Measurements from ENCODE around the gene C2orf92.
"Not testable (repeated sequence)": the region's sequence is repeated elsewhere in the genome, so short reads cannot be mapped to it uniquely, and the experiment has no call there.

C2orf92 gene

DNA sequence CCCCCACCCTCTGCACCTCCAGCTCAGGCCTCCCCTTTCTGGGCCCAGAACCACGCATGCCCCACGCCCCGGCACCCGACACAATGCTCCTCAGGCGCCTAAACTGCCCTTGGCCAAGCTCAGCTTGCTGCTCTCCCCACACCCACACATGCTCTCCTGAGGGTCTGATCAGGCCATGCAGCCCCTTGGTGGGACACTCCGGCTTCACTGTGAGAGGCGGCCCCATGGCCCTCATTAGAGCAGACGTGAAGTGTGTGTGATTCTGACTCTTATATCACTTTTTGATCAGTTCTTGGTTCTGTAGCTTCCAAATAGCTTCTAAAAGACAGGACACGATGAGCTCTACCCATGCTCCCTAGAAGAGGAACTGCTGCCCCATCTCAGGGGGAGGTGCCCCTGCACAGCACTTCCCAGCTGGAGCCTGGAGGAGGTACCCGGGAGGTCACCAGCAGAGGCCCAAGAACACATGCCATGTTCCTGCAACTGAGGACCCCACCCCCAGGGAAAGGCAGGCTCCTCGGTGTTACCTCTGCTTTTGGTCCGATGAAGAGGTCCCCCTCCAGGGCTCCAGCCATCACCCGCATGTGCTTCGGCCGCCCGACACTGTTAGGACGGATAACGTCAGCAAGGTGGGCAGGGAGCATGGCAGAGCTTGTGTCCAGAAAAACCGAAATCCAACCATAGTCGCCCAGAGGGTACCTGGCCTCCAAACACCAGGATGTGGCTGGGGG, 9.3 kb upstream of the C2orf92 start:
- DNase-seq, result no peak

DNA sequence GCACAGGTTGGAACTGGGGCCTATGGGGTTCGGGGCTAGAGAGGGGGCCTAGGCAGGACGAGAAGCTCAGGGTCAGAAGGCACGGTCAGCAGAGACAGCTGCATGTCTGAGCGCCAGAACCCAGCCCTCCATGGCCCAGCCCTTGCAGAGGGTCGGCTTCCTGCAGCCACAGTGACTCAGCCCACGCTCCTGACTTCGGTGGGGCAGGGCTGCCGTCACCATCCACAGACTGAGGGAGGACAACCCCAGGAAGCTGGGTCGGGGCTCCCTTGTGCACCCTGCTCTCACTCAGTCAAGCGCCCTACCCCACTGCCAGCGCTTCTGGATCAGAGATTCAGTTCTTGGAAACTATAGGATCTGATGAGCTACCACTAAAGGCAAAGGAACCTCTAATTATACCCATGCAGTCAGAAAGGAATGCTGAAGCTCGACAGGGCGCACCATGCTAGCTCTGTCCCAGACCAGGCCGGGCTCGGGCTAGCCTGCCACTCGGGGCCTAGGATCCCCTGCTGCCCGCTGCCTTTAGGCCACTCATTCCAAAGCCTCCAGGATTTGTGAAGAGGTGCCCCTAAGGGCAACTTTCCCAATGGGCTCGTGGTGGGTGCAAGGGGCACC, 8.6 kb upstream of the C2orf92 start:
- no peak for DNase-seq

DNA sequence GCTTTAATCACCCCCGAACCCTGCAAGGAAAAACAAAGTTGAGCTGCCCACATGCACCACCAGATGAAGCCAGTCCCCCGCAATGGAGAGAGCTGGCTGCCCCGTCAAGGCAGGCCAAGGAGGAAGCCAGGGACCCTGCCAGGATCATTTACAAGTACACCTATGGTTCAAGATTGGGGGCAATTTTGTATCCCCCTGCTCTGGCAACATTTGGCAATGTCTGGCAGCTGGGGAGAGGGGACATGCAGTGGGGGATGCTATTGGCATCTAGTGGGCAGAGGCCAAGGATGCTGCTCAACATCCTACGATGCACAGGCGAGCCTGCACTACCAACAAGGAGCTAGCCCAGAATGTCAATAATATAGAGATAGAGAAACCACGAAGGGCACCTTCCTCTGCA, 7.6 kb upstream of the C2orf92 start:
- DNase-seq, result no peak

DNA sequence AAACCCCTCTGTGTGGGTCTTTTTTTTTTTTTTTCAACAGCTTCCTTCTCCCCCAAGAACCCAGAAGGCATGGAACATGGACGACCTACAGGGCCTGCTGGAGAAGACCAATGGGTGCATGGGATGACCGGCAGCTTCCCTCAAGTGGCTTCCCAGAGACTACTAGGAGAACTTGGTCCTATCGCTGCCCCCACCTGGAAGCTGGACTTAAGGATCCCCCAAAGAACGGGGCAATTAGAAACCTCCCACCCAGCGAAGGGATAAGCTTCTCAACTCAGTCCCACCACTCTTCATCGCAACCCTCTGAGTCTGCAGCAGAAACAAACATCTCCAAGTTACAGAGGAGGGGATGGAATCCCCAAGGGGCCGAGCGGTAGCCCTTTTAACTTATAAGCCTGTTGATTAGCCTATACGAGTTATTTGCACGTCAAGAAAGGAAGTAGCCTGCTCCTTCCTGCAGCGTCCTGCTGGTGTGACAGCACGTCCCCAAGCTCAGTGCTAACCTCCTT, 7.1 kb upstream of the C2orf92 start:
- no peak for DNase-seq

DNA sequence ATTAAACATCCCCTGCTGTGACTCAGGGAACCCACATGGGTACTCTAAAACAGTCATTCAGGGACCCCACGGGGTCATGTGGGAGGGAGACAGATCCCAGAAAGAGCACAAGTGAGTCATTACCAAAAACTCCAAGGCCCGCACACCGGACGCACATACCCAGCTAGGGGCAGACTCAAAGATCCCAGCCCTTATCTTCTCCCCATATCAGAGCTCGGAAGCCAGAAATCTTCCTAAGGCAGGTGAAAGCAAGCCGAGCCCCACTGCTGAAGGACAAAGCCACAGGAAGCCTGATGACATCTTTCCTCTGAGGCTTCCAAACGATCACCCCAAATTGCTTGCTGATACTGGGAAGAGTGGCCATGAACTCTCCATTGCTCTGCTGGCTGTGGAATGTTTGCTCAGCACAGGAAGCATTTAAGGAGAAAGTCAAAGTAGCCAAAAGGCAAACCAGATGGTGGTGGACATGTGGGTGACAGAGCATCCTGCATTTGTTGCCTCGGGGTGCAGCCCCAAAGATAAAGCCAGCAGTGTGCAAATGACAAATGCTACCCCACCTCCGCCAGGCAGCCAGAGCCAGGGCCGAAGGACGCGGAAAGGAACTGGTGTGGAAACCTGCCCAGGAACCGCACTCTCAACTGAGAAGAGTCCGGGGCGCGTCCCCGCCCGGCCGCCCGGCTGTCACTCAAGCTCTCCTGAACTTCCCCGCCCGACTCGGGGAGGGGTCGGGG, 6.5 kb upstream of the C2orf92 start:
- DNase-seq, result peak; percentile 69 to 75

DNA sequence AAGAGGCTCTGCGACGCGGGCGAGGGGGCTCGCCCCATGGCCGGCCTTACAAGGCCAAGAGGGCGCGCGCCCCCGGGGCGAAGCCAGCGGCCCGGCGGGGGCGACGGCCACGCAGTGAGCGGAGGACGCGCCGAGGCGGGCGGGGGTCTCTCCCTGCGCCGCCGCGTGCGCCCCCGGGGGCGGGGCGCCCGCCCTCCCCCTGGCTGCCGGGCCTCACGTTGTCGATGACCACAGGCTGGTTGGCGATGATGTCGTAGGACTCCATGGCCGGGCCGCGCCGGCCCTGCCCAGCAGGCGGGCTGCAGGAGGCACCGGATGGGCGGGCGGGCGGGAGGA, 5.9 kb upstream of the C2orf92 start:
- DNase-seq, result no peak

DNA sequence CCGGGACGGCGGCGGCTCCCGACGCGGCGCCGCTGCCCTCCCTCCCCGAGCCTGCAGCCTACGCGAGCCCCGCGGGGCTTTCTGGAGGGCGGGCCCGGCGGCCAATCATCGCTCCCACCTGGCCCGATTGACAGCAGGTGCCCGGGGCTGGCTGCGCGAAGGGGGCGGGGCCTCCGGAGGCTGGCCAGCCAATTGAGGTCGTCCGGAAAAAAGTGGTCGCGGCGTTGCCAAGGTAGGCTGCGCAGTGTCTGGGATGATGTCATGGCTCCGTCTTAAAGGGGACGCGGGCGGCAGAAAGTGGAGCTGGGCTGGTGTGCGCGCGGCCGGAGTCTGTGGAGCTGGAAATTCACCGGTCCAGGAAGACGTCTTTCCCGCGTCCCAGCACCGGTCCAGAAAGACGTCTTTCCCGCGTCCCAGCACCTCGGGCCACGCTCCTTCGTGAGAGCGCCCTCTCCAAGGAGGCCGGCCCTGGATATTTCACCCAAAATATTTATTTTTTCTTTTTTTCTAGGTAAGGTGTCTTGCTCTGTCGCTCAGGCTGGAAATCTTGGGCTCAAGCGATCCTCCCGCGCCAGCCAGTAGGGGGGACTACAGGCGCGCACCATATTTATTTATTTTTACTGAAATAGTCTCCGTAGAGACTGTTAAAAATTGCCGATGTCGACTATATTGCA, 5.4 kb upstream of the C2orf92 start, which contains the start of gene ACTR1B:
Gene ACTR1B (minus strand): TSS at position 83 of the 674 bp plus-strand sequence. CDS start 154 bp downstream, outside the sequence.
- peak; percentile 93 to 95 for DNase-seq

DNA sequence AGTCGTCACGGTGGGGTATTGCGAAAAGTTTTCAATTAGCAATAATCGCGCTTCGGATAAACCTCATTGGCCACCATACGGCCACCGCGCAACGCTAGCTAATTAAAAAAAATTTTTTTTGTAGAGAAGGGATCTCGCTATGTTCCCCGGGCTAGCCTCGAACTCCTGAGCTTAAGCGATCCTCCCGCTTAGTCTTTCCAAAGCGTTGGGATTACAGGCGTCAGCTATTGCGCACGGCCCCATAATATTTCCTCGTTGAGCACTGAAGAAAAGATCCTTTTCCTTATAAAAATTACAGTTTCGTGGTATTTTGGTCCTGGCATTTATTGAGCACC, 4.9 kb upstream of the C2orf92 start:
- DNase-seq, result peak in 1 of 2 donors; percentile 20

DNA sequence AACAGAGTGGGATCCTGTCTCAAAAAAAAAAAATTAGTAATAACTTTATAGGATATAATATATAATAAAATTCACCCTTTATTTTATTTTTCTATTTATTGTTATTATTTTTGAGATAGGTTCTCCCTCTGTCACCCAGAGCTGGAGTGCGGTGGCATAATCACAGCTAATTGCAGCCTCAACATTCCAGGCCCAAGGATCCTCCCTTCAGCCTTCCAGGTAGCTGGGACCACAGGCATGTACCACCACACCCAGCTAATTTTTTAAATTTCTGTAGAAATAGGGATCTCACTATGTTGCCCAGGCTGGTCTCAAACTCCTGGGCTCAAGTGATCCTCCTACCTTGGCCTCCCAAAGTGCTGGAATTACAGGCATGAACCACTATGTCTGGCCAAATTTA, 958 bp downstream of the C2orf92 start:
- DNase-seq, result no peak

DNA sequence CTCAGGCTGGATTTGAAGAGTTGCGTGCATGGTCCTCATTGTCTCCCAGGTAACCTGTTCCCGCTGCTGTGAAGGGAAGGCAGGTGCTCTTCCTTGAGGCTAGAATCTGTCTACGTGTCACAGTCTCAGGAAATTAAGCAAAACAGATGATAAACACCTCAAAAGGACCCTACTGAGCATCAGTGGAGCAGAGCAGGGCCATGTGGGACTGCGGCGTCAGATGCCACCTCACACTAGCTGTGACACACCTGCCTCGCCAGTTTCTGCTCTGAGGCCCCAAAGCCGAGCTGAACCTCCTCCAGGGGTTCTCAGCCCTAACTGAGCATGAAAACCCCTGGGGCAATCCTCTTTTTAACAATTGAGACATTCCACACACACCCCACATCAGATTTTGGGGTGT, 2.0 kb downstream of the C2orf92 start:
- no peak for DNase-seq

DNA sequence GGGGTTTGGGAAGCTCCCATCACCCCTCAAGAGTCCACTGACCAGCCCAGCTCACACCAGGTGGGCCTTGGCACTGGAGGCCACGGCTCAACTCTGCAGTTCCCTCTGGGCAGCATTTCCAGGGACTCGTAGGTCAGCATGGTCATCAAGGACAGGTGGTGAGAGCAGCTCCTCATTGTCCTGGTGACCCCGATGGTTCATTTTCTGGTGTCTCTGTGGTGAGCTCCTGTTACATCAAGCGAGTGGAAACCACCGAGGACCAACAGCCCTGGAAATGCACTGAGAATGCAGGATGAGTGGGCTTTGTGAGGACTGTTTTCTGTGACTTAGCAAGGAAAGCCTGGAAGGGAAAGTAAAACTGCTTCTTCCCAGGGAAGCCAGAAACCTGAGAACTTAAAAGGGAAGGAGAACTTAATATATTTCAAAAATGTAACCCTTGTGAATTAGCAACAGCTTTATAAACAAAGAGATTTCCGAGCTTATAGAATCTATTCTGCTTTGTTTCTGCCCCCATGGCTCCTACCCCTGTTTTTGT, 3.2 kb downstream of the C2orf92 start:
- DNase-seq, result not testable (repeated sequence)

DNA sequence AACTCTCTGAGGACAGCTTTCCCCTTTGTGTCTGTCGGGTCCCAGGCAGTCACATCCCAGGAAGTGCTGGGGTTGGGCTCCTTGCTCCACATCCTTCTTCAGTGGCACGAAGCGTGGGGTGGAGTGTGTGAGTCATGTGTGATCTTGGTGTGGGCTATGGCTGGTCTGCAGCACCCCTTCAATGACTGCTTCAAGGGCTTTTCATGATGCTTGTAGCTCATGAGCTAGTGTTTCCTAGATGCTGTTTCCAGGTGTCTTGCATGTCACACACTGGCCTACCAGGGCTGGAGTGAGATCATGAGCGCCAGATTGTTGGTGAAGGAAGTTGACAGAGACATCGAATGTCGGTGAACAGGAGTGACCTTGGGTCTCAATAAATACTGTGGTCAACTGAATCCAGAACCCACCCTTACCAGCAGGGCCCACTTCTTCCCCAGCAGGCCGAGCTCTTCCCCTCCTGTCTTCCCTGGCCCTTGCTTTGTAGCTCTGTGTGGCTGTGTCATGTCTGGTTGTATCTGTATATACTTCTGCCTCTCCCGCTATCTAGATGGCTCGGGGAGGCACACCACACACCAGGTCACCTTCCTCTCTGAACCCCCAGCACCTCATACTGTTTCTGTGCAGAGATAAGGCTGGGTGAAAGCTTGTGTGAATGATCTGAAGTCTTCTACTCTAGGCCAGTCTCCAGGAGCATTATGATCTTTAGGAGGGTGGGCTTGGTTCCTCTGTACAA, 3.8 kb downstream of the C2orf92 start:
- DNase-seq, result no peak

DNA sequence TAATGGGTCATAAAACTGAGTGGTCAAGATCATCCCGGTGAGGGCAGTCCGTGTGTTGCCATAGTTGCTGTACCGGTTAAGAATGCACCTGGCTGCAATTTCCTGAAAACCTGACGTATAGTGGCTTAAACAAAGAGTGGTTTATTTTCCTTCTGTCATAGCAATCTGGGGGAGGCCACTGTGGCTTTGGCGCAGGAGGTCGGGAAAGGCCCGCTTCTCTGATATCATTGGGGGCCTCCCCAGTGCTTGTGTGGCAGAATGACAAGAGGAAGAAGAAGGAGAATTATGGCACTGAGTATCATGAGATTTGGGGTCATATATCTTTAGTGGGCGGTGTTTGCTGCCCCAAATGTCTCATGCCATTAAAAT, 4.4 kb downstream of the C2orf92 start:
- DNase-seq, result peak in 1 of 2 donors; percentile 23

DNA sequence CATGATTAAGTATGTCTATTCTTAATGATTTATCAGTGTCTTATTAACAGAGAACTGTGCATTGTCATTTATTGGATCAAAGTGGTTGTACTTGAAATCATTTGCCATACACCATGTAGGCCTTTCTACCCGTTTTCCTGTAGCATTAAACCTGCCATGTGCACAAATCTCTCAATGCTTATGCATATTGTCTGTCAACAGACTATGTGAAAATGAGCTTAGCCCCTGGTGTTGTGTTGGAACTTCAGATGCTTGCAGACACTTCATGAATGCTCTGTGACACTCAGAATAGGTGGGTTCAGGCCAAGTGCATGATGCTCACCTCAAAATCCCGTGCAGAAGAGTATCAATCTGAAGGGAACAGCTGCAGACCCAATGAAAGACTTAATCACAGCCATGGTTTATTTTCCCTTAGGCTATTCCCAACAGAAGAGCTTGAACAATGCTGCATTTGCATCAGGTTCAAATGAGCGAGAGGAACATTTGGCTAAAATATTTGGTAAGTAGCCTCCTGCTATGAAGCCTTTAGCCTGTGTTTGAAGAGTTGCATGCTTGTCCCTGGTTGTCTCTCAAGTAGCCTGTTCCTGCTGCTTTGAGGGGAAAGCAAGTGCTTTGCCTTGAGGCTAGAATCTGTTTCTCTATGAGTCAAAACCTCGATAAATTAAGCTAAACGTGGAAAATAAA, 6.1 kb downstream of the C2orf92 start:
- DNase-seq, result no peak

DNA sequence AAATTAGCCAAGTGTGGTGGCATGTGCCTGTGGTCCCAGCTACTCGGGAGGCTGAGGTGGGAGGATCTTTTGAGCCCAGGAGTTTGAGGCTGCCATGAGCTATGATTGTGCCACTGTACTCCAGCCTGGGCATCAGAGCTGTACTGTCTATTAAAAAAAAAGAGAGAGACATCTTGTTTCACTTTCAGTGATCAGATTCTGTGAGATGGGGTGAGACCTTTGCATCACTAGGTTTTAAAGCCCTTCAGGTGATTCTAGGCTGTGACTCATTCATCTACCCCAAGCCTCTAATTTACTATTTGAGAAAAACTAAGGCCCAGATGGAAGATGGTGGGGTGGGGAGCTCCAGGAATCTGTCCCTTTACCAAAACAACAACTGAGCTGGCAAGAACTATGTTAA, 7.1 kb downstream of the C2orf92 start:
- no peak for DNase-seq

DNA sequence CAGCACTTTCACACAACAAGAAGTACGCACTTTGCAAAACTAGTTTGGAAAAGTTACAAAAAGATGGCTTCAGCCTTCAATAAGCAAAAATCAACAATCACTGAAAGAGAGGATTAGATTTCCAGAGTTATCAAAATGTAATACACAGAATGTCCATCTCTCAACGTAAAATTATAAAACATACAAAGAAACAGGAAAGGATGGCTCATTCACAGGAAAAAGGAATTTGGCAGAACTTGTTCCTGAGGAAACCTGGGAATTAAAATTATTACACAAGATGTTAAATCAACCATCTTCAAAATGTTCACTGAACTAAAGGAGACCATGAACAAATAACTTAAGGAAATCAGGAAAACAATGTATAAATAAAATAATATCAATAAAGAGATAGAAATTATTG, 8.0 kb downstream of the C2orf92 start:
- DNase-seq, result no peak

DNA sequence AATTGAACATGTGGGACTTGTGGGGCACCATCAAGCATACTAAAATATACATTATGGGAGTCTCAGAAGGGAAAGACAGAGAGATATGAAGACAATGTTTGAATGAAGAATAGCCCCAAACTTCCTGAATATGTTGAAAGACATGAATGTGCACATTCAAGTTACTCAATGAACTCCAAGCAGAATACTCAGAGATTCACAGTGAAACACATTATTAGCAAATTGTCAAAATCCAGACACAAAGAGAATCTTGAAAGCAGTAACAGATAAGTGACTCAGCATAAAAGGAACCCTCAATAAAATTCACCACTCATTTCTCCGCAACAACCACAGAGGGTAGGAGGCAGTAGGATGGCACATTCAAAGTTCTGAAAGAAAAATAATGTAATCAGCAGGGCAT, 8.8 kb downstream of the C2orf92 start:
- no peak for DNase-seq

DNA sequence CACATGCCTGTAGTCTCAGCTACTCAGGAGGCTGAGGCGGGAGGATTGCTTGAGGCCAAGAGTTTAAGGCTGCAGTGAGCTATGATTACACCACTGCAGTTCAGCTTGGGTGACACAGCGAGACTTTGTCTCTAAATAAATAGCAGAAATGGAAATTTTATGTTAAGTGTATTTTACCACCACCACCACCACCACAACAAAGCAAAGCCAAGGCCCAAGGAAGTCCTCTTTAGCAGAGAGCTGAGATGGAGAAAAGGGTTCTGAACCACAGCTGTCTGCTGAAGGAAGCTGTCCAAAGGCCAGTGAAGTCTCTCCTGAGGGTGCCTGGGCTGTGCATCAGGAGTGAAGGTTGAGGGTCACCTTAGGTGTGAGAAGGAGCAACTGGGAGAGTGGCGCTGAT, 17.7 kb downstream of the C2orf92 start:
- DNase-seq, result not testable (repeated sequence)

DNA sequence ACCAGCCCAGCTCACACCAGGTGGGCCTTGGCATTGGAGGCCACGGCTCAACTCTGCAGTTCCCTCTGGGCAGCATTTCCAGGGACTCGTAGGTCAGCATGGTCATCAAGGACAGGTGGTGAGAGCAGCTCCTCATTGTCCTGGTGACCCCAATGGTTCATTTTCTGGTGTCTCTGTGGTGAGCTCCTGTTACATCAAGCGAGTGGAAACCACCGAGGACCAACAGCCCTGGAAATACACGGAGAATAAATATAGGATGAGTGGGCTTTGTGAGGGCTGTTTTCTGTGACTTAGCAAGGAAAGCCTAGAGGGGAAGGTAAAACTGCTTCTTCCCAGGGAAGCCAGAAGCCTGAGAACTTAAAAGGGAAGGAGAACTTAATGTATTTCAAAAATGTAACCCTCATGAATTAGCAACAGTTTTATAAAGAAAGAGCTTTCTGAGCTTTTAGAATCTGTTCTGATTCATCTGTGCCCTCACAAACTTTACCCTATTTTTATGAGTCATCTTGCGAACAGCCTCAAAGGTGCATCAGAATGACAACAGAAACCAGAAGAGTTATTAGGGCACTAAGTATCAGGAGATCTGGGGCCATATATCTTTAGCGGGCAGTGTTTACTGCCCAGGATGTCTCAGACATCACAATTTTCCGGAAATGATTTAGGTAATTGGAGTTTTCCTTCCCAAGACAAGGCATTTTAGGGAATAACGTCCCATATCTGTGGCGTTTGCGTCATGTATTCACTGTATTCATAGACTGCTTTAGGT, 18.7 kb downstream of the C2orf92 start:
- DNase-seq, result no peak

DNA sequence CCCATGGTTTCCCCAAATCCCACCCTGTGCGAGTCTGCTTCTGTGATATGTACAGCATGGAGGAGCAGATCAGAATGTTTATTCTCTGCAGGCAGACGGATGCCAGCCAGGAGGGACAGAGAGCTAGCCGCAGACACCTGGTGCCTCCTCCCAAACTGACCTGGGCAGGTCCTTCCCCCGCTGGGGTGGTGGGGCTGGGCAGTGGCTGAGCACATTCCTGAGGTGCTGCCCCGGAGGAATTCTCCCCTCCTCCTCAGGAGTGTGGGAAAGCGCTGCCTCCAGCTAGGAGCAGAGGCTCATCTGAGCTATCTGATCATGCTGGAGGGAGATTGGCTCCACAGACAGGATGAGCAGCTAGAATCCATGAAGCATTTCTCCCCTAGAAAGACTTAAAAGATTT, 21.7 kb downstream of the C2orf92 start:
- no peak for DNase-seq

DNA sequence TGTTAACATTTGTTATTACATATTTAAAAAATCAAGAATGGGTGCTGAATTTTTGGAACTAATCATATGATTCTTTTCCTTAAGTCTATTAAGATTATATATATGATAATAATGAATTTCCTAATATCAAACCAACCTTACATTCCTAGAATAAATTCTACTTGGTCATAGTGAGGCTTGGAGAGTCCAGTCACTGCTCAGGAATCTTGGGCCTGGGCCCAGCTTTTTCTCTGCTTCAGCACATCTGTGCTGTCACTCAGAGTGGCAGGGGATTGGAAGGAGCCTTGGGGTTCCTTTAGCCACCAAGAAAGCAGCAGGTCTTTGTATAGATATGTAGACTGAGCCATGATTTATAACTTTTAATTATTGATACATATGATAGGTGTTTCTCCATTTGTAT, 24.0 kb downstream of the C2orf92 start:
- no peak for DNase-seq
